Natural killer cell treated with Interleukin-12 subunit alpha and Interleukin-12 subunit beta and Interleukin-15 and Interleukin-18, amount 100 ng/mL, for 72 hours (primary cell): Measurements from ENCODE around the gene RNF34. TPM values are rescaled to one million over a fixed set of nuclear protein-coding genes. Genes with fewer than 3 reads are reported as not detected.

Experiments used
- ATAC-seq, 2 donors: fragments of 150-1000 bp; cut with Tn5 transposase in 1 of 2; sonication (Bioruptor Pico), chemical (Tn5 transposase) in 1 of 2; 2 replicates each; pipeline ENCODE4 v1.10.0; 2021
- DNase-seq: peaks from one replicate; pipeline ENCODE4 v3.0.0; 2022; ENCODE audit warnings: low spot score
- H3K27ac Mint-ChIP-seq, 2 donors: 1 replicate in 1 of 2; 2 replicates in 1 of 2; pipeline ENCODE4 v1.8.0; 2022; ENCODE audit warnings: mixed read lengths in 2 of 2, mild to moderate bottlenecking in 1 of 2, moderate library complexity in 1 of 2
- H3K27me3 Mint-ChIP-seq, 2 donors: 1 replicate in 1 of 2; 2 replicates in 1 of 2; pipeline ENCODE4 v1.8.0; 2022; ENCODE audit warnings: mixed read lengths in 2 of 2
- H3K36me3 Mint-ChIP-seq: one replicate; pipeline ENCODE4 v1.8.0; 2022; ENCODE audit warnings: mixed read lengths
- H3K4me1 Mint-ChIP-seq, 2 donors: 1 replicate in 1 of 2; 2 replicates in 1 of 2; pipeline ENCODE4 v1.8.0; 2022; ENCODE audit warnings: low read depth in 2 of 2, mixed read lengths in 2 of 2, mild to moderate bottlenecking in 1 of 2
- H3K4me3 Mint-ChIP-seq: one replicate; pipeline ENCODE4 v1.8.0; 2022; ENCODE audit warnings: mixed read lengths
- H3K9me3 Mint-ChIP-seq: 2 replicates; pipeline ENCODE4 v1.8.0; 2022; ENCODE audit warnings: mixed read lengths
- total RNA-seq, 2 donors: library from RNA; stranded (reverse); gene quantifications; one replicate each; pipeline ENCODE4 v1.2.3, GENCODE V29; 2022

Gene RNF34
- total RNA-seq, 2 donors from 2014 or later, result 85.4 to 149 TPM

GRCh38 chr12:121472150-121472905 lies 72.4 kb downstream of the RNF34 start:
- no peaks in the 10 kb centered on the region for H3K27me3 Mint-ChIP-seq
- H3K27ac Mint-ChIP-seq, result no peak overlapping the region
- peaks cover 0 to 4% of the 10 kb centered on the region in 2 donors for H3K4me1 Mint-ChIP-seq
- H3K36me3 Mint-ChIP-seq, result no peaks in the 10 kb centered on the region
- DNase-seq, result no peak
- H3K9me3 Mint-ChIP-seq, result no peaks in the 10 kb centered on the region
- no peak overlapping the region for H3K4me3 Mint-ChIP-seq
- ATAC-seq, result no peak

Other genes starting within 250 kb of the RNF34 start
- gene P2RX4, start 190.0 kb upstream of the RNF34 start, total RNA-seq, result 10 to 100 TPM; 39.8 to 46.6 TPM
- gene CAMKK2, start 103.4 kb upstream of the RNF34 start, total RNA-seq, result 10 to 100 TPM; 24.7 to 48.4 TPM
- 100 to 1,000 TPM; 130 to 229 TPM for gene ANAPC5, start 47.7 kb upstream of the RNF34 start, total RNA-seq
- gene KDM2B, start 180.9 kb downstream of the RNF34 start, total RNA-seq, result 10 to 100 TPM; 35.9 to 60.1 TPM
- 10 to 100 TPM; 40.5 to 43.9 TPM for gene ORAI1, start 226.4 kb downstream of the RNF34 start, total RNA-seq